Stimulated activated naive B cell treated with anti-CD40 and anti-IgM and Interleukin-4, amounts not matched to agents 10 μg/mL and 1 μg/mL and 100 μg/mL, for 72 hours (primary cell): ENCODE data around the gene LTV1.
"Not testable (repeated sequence)": the region's sequence is repeated elsewhere in the genome, so short reads cannot be mapped to it uniquely, and the experiment has no call there.

Experiments
- ATAC-seq, 2 donors: fragments of 150-1000 bp; cut with Tn5 transposase; replicated peaks; 2 replicates each; pipeline ENCODE4 v1.10.0; 2021; ENCODE audit warnings: moderate library complexity in 1 of 2
- DNase-seq: peaks from one replicate; pipeline ENCODE4 v3.0.0; 2021
- H3K27ac Mint-ChIP-seq: one replicate; pipeline ENCODE4 v1.8.0; 2022; ENCODE audit warnings: mild to moderate bottlenecking, mixed read lengths
- H3K27me3 Mint-ChIP-seq, 2 donors: one replicate each; pipeline ENCODE4 v1.8.0; 2022; ENCODE audit warnings: mixed read lengths in 2 of 2
- H3K36me3 Mint-ChIP-seq, 2 donors: one replicate each; pipeline ENCODE4 v1.8.0; 2022; ENCODE audit warnings: mixed read lengths in 2 of 2, mild to moderate bottlenecking in 1 of 2
- H3K4me1 Mint-ChIP-seq, 2 donors: one replicate each; pipeline ENCODE4 v1.8.0; 2022; ENCODE audit warnings: mixed read lengths in 2 of 2, mild to moderate bottlenecking in 1 of 2
- H3K4me3 Mint-ChIP-seq, 2 donors: one replicate each; pipeline ENCODE4 v1.8.0; 2022; ENCODE audit warnings: mild to moderate bottlenecking in 2 of 2, mixed read lengths in 2 of 2, moderate library complexity in 1 of 2
- H3K9me3 Mint-ChIP-seq, 2 donors: one replicate each; pipeline ENCODE4 v1.8.0; 2022; ENCODE audit warnings: mixed read lengths in 2 of 2, mild to moderate bottlenecking in 1 of 2

The LTV1 gene

GRCh38 chr6:143842902-143843676 lies at the start of gene LTV1:
Gene LTV1 (plus strand): TSS chr6:143843338. CDS start chr6:143843478, 140 bp downstream.
- DNase-seq (peak; percentile 92), ATAC-seq (peak; percentile 98 to 99)
- Mint-ChIP-seq H3K4me1 (peaks cover 7 to 34% of the 10 kb centered on the region in 2 donors), H3K27ac (peak within 1 kb of the TSS; percentile 96), H3K27me3 (peaks cover 0 to 7% of the 10 kb centered on the region in 2 donors), H3K4me3 (peak within 1 kb of the TSS; percentile 92 to 96), H3K9me3 (peaks cover 0 to 1% of the 10 kb centered on the region in 2 donors), H3K36me3 (peaks cover 23 to 30% of the 10 kb centered on the region in 2 donors)

GRCh38 chr6:143796551-143796950 lies 46.6 kb upstream of the LTV1 start:
- not testable (repeated sequence) for H3K27ac Mint-ChIP-seq, H3K4me3 Mint-ChIP-seq, ATAC-seq, DNase-seq, H3K4me1 Mint-ChIP-seq, H3K27me3 Mint-ChIP-seq
- Mint-ChIP-seq H3K36me3 (peaks cover 49 to 63% of the 10 kb centered on the region in 2 donors), H3K9me3 (peaks cover 26 to 28% of the 10 kb centered on the region in 2 donors)

- not testable (repeated sequence) for H3K27me3 Mint-ChIP-seq, H3K27ac Mint-ChIP-seq, ATAC-seq, H3K4me1 Mint-ChIP-seq, H3K4me3 Mint-ChIP-seq, DNase-seq
- Mint-ChIP-seq H3K9me3 (peaks cover 18 to 20% of the 10 kb centered on the region in 2 donors), H3K36me3 (peaks cover 37 to 55% of the 10 kb centered on the region in 2 donors)
Measured at GRCh38 chr6:143798487-143798886, 44.7 kb upstream of the LTV1 start.

GRCh38 chr6:143802833-143803565 lies 40.1 kb upstream of the LTV1 start:
- Mint-ChIP-seq H3K4me3 (no peak overlapping the region), H3K9me3 (peaks cover 14 to 17% of the 10 kb centered on the region in 2 donors), H3K4me1 (peaks cover 7 to 20% of the 10 kb centered on the region in 2 donors), H3K27me3 (no peaks in the 10 kb centered on the region), H3K36me3 (peaks cover 26 to 43% of the 10 kb centered on the region in 2 donors), H3K27ac (no peak overlapping the region)
- no peak for ATAC-seq
- no peak for DNase-seq

- Mint-ChIP-seq H3K4me3 (no peak overlapping the region), H3K4me1 (peaks cover 7 to 20% of the 10 kb centered on the region in 2 donors), H3K36me3 (peaks cover 20 to 39% of the 10 kb centered on the region in 2 donors), H3K9me3 (peaks cover 14 to 15% of the 10 kb centered on the region in 2 donors), H3K27ac (no peak overlapping the region), H3K27me3 (no peaks in the 10 kb centered on the region)
- ATAC-seq (no peak), DNase-seq (no peak)
Measured at GRCh38 chr6:143803769-143804568, 39.2 kb upstream of the LTV1 start.

- peaks cover 16 to 30% of the 10 kb centered on the region in 2 donors for H3K36me3 Mint-ChIP-seq
- peak overlapping the region; percentile 31 for H3K27ac Mint-ChIP-seq
- H3K9me3 Mint-ChIP-seq: peaks cover 6 to 8% of the 10 kb centered on the region in 2 donors
- H3K4me3 Mint-ChIP-seq: peak overlapping the region in 1 of 2 donors; percentile 37
- DNase-seq: no peak
- ATAC-seq: no peak
- no peaks in the 10 kb centered on the region for H3K27me3 Mint-ChIP-seq
- peaks cover 7 to 20% of the 10 kb centered on the region in 2 donors for H3K4me1 Mint-ChIP-seq
Measured at GRCh38 chr6:143804835-143805239, 38.3 kb upstream of the LTV1 start.

- Mint-ChIP-seq H3K27ac (peak overlapping the region; percentile 37), H3K36me3 (peaks cover 5 to 17% of the 10 kb centered on the region in 2 donors), H3K9me3 (no peaks in the 10 kb centered on the region), H3K27me3 (no peaks in the 10 kb centered on the region), H3K4me3 (no peak overlapping the region), H3K4me1 (peaks cover 7 to 20% of the 10 kb centered on the region in 2 donors)
- peak; percentile 58 for DNase-seq
- ATAC-seq: peak; percentile 85 to 86
Measured at GRCh38 chr6:143806282-143807102, 36.6 kb upstream of the LTV1 start.

- Mint-ChIP-seq H3K27me3 (no peaks in the 10 kb centered on the region), H3K4me1 (peaks cover 7 to 24% of the 10 kb centered on the region in 2 donors), H3K27ac (no peak overlapping the region), H3K36me3 (peaks cover 3 to 10% of the 10 kb centered on the region in 2 donors), H3K9me3 (no peaks in the 10 kb centered on the region), H3K4me3 (no peak overlapping the region)
- DNase-seq: no peak
- ATAC-seq: no peak
Measured at GRCh38 chr6:143807103-143807772, 35.9 kb upstream of the LTV1 start.

- Mint-ChIP-seq H3K4me1 (peaks cover 0 to 14% of the 10 kb centered on the region in 2 donors), H3K36me3 (peaks cover 3 to 6% of the 10 kb centered on the region in 2 donors), H3K4me3 (no peak overlapping the region), H3K9me3 (no peaks in the 10 kb centered on the region), H3K27me3 (no peaks in the 10 kb centered on the region), H3K27ac (no peak overlapping the region)
- DNase-seq: no peak
- ATAC-seq: no peak
Measured at GRCh38 chr6:143810745-143811144, 32.4 kb upstream of the LTV1 start.

GRCh38 chr6:143811501-143812157 lies 31.5 kb upstream of the LTV1 start:
- Mint-ChIP-seq H3K36me3 (peaks cover 3 to 6% of the 10 kb centered on the region in 2 donors), H3K4me1 (peaks cover 0 to 13% of the 10 kb centered on the region in 2 donors), H3K4me3 (no peak overlapping the region), H3K27ac (no peak overlapping the region), H3K27me3 (no peaks in the 10 kb centered on the region), H3K9me3 (no peaks in the 10 kb centered on the region)
- DNase-seq (no peak), ATAC-seq (peak; percentile 41 to 66)

- Mint-ChIP-seq H3K4me1 (no peaks in the 10 kb centered on the region), H3K27ac (no peak overlapping the region), H3K9me3 (no peaks in the 10 kb centered on the region), H3K36me3 (no peaks in the 10 kb centered on the region), H3K4me3 (no peak overlapping the region), H3K27me3 (no peaks in the 10 kb centered on the region)
- no peak for DNase-seq
- ATAC-seq: no peak
Measured at GRCh38 chr6:143817621-143818020, 25.5 kb upstream of the LTV1 start.

- Mint-ChIP-seq H3K9me3 (no peaks in the 10 kb centered on the region), H3K27ac (no peak overlapping the region), H3K4me1 (no peaks in the 10 kb centered on the region), H3K27me3 (no peaks in the 10 kb centered on the region), H3K4me3 (no peak overlapping the region), H3K36me3 (peaks cover 4 to 5% of the 10 kb centered on the region in 2 donors)
- DNase-seq (no peak), ATAC-seq (no peak)
Measured at GRCh38 chr6:143821359-143821758, 21.8 kb upstream of the LTV1 start.
